Glomerular endothelial cell (primary cell): ENCODE measurements around the gene VPS18. TPM values are rescaled to one million over a fixed set of nuclear protein-coding genes. Genes with fewer than 3 reads are reported as not detected.

Experiments
- DNase-seq: peaks from one replicate; pipeline ENCODE4 v3.0.0-alpha.2; 2011; ENCODE audit warnings: low read depth, low spot score; ENCODE audit errors: extremely low read depth
- total RNA-seq: library from RNA; depleted of rRNA; stranded (reverse); fragments of >200 nt; gene quantifications from 2 replicates; pipeline ENCODE4 v1.2.3, GENCODE V29; 2015

The VPS18 gene
- total RNA-seq, 1 donor from 2014 or later, result 60.4 TPM

DNA sequence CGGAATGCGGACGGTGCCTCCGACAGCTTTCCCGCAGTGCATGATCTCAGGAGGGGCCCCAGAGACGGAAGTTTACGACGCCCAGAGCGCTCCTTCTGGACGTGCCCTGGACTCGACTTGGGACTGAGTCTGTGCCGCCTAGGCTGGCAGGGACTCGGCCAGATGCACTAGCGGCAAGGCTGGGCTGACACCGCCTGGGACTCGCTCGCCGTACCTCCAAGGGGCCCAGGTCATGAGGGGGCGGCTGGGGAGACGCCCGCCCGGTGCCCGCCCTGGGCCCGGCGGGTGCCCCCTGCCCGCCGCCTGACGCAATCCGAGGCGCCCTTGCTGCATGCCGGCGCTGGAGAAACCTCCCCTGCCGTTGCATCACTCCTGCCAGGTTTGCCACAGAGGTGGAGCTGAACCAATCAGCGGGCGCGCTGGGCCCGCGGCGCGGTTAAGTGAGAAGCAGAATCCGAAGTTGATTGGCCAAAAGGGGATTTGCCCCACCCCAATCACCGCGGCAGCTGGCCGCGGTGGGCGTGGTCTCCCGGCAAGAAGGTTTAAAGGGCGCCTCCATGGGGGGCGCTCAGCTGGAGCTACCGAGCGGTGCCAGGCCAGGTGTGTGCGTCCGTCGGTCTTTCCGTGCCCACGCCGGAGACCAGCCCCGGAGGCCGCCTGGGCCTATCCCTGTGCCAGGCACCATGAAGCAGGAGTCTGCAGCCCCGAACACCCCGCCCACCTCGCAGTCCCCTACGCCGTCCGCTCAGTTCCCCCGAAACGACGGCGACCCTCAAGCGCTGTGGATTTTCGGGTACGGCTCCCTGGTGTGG lies 58.9 kb downstream of the VPS18 start, which contains the start of gene CHAC1:
Gene CHAC1, plus strand, starts transcription at position 571 of the 812 bp plus-strand sequence. Its CDS starts 113 bp downstream, at position 684.
- no peak for DNase-seq

Other genes with a start within 250 kb of the VPS18 start
- 3.4 and 4.7 TPM in 2 replicates for gene RAD51, start 199.3 kb upstream of the VPS18 start, total RNA-seq
- gene RMDN3, start 139.2 kb upstream of the VPS18 start, total RNA-seq, result 20.5 and 26.5 TPM in 2 replicates
- 2.2 and 3.7 TPM in 2 replicates for gene GCHFR, start 130.4 kb upstream of the VPS18 start, total RNA-seq
- not detected in 2 replicates for gene C15orf62, start 124.5 kb upstream of the VPS18 start, total RNA-seq
- gene ZFYVE19, start 87.4 kb upstream of the VPS18 start, total RNA-seq, result 25.7 and 26.0 TPM in 2 replicates
- 15.5 and 19.8 TPM in 2 replicates for gene DNAJC17, start 87.0 kb upstream of the VPS18 start, total RNA-seq
- gene PPP1R14D, start 65.7 kb upstream of the VPS18 start, total RNA-seq, result not detected in 2 replicates
- gene SPINT1, start 50.4 kb upstream of the VPS18 start, total RNA-seq, result 8.0 and 20.9 TPM in 2 replicates
- 0.10 and 0.23 TPM in 2 replicates for gene RHOV, start 20.2 kb upstream of the VPS18 start, total RNA-seq
- gene DLL4, start 34.9 kb downstream of the VPS18 start, total RNA-seq, result 91.1 and 213 TPM in 2 replicates
- gene CHAC1, start 59.0 kb downstream of the VPS18 start, total RNA-seq, result 10.3 and 12.7 TPM in 2 replicates
- gene INO80, start 221.8 kb downstream of the VPS18 start, total RNA-seq, result 22.6 and 25.4 TPM in 2 replicates